Measurements from ENCODE around the gene SOX2.
"Not testable (repeated sequence)": the region's sequence is repeated elsewhere in the genome, so short reads cannot be mapped to it uniquely, and the experiment has no call there.

SOX2 gene

GRCh38 chr3:181757694-181758306 lies 46.1 kb downstream of the SOX2 start:
- no peak for DNase-seq (ENCODE audit: low spot score)

- no peak for DNase-seq (ENCODE audit: low spot score)
These were observed 50.2 kb downstream of the SOX2 start for GRCh38 chr3:181761906-181762305.

- DNase-seq (ENCODE audit: low spot score) = not testable (repeated sequence)
These were observed 52.3 kb downstream of the SOX2 start for GRCh38 chr3:181764033-181764432.

All from LoVo (cell line).